ENCODE measurements around the gene ARHGAP6. TPM values are rescaled to one million over a fixed set of nuclear protein-coding genes. Genes with fewer than 3 reads are reported as not detected.

Gene ARHGAP6
- total RNA-seq, 1 experiment from 2014 or later = 0.07 TPM

DNA sequence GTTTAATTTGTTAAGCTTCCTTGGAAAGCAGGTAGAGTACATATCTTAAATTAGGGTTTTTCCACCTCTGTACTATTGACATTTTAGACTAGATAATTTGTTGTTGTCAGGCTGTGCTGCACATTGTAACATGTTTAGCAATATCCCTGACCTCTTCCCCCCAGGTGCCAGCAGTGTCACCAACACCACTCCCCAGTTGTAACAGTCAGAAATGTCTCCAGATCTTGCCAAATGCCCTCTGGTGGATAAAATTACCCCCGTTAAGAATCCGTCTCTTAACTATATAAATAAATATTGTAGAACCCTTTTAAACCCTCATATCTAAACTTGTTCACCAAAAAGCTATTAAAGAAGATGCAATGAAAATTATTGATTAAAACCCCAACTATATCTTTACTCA, 161.5 kb downstream of the ARHGAP6 start:
- no CpG with 5 or more reads among the region's 2 CpGs for WGBS (ENCODE audit: extremely low coverage, insufficient read length, low lambda C conversion rate)
- H2BK20ac ChIP-seq (ENCODE audit: low read depth, low read length, poor library complexity, severe bottlenecking) = no peak overlapping the region
- H3K4me2 ChIP-seq (ENCODE audit: insufficient read depth, insufficient read length, low read length) = no peak overlapping the region
- H3K27me3 Mint-ChIP-seq (ENCODE audit: low read depth) = no peaks in the 10 kb centered on the region
- H4K20me1 ChIP-seq (ENCODE audit: control insufficient read depth, insufficient read depth, insufficient read length) = no peaks in the 10 kb centered on the region
- no peak overlapping the region for H4K5ac ChIP-seq (ENCODE audit: insufficient read length, low read depth, low read length)
- H3K56ac ChIP-seq (ENCODE audit: insufficient read length, low read depth, low read length) = no peak overlapping the region
- no peak overlapping the region for H3K18ac ChIP-seq (ENCODE audit: insufficient read length, low read depth, low read length)
- H2AFZ ChIP-seq (ENCODE audit: low read length) = no peak overlapping the region
- H3K79me1 ChIP-seq (ENCODE audit: insufficient read depth, low read depth, low read length, poor library complexity, severe bottlenecking) = no peaks in the 10 kb centered on the region
- TF ChIP-seq, protein P1, sequence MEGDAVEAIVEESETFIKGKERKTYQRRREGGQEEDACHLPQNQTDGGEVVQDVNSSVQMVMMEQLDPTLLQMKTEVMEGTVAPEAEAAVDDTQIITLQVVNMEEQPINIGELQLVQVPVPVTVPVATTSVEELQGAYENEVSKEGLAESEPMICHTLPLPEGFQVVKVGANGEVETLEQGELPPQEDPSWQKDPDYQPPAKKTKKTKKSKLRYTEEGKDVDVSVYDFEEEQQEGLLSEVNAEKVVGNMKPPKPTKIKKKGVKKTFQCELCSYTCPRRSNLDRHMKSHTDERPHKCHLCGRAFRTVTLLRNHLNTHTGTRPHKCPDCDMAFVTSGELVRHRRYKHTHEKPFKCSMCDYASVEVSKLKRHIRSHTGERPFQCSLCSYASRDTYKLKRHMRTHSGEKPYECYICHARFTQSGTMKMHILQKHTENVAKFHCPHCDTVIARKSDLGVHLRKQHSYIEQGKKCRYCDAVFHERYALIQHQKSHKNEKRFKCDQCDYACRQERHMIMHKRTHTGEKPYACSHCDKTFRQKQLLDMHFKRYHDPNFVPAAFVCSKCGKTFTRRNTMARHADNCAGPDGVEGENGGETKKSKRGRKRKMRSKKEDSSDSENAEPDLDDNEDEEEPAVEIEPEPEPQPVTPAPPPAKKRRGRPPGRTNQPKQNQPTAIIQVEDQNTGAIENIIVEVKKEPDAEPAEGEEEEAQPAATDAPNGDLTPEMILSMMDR (conservative IDR thresholded peaks at IDR 0.05) = peak; percentile 31; the same call in 2 of the 3 replicates
- no peak overlapping the region for H3K14ac ChIP-seq (ENCODE audit: insufficient read depth, low read length)
- no peak overlapping the region for H3K9ac ChIP-seq (ENCODE audit: extremely low read depth, insufficient read length, low read length)
- H3K9me3 Mint-ChIP-seq = peaks cover 70 to 83% of the 10 kb centered on the region in 2 experiments
- H3K79me2 ChIP-seq (ENCODE audit: insufficient read depth, low read length) = no peaks in the 10 kb centered on the region
- no peak overlapping the region for H3K4me3 Mint-ChIP-seq
- H3K36me3 Mint-ChIP-seq (ENCODE audit: insufficient read depth in 1 of 3, low read depth in 3 of 3) = no peaks in the 10 kb centered on the region; a peak in 2 of 7 replicates
- no peak overlapping the region for H2AK5ac ChIP-seq (ENCODE audit: insufficient read length, low read length)
- no peak overlapping the region for H3T11ph ChIP-seq (ENCODE audit: low read length)
- H2BK120ac ChIP-seq (ENCODE audit: low read depth, low read length, poor library complexity, severe bottlenecking) = no peak overlapping the region
- no peak overlapping the region for H2BK15ac ChIP-seq (ENCODE audit: low read depth, low read length)
- no peak overlapping the region for H2BK5ac ChIP-seq (ENCODE audit: insufficient read length, low read length)
- H3K4me1 ChIP-seq (ENCODE audit: insufficient read depth, low read length) = no peaks in the 10 kb centered on the region
- no peaks in the 10 kb centered on the region for H3K27me3 ChIP-seq (ENCODE audit: insufficient read depth, low read length)
- no peak overlapping the region for H3K23ac ChIP-seq (ENCODE audit: insufficient read length, low read depth, low read length)
- no peaks in the 10 kb centered on the region for H3K23me2 ChIP-seq (ENCODE audit: insufficient read length, low read depth, low read length, poor library complexity, severe bottlenecking)
- no peak overlapping the region for H4K8ac ChIP-seq (replicated peaks; ENCODE audit: insufficient read length, low read depth, low read length)
- H3K4ac ChIP-seq (ENCODE audit: low read depth, low read length) = no peak overlapping the region
- H3K27ac ChIP-seq (ENCODE audit: insufficient read length, low read depth, low read length) = no peak overlapping the region
- H2BK12ac ChIP-seq (ENCODE audit: insufficient read length, low read depth, low read length) = no peak overlapping the region
- no peak for DNase-seq
- H3K9me3 ChIP-seq (ENCODE audit: control insufficient read depth, low read depth, low read length) = no peaks in the 10 kb centered on the region
- no peak overlapping the region for H4K91ac ChIP-seq (ENCODE audit: insufficient read length, low read depth, low read length)
- H3K27ac Mint-ChIP-seq = no peak overlapping the region; a peak in 1 of 7 replicates
- no peaks in the 10 kb centered on the region for H3K4me1 Mint-ChIP-seq

Measured in H9 (cell line).